Spleen (tissue), 11 donors: Measurements from ENCODE around the gene SULT1C4. TPM values are rescaled to one million over a fixed set of nuclear protein-coding genes. Genes with fewer than 3 reads are reported as not detected.
"Not testable (repeated sequence)": the region's sequence is repeated elsewhere in the genome, so short reads cannot be mapped to it uniquely, and the experiment has no call there.

Experiments
- DNase-seq: peaks from one replicate; pipeline ENCODE4 v3.0.0-alpha.2; 2020
- H3K27ac ChIP-seq, 8 donors: fragments of 200-600 bp; sonication (generic) in 7 of 8; 1 replicate in 4 of 8; 2 replicates in 4 of 8; pipeline versions ENCODE4 v1.5.0 to v1.8.0; 2016 to 2021; ENCODE audit warnings: inconsistent platforms in 4 of 8, mild to moderate bottlenecking in 4 of 8, moderate library complexity in 1 of 8
- H3K27me3 ChIP-seq, 7 donors: fragments of 200-600 bp; sonication (generic) in 6 of 7; replicated peaks in 1 of 7; 1 replicate in 4 of 7; 2 replicates in 3 of 7; pipeline versions ENCODE4 v1.5.0 to v1.8.0; 2016 to 2021; ENCODE audit warnings: inconsistent platforms in 3 of 7, mild to moderate bottlenecking in 1 of 7
- H3K36me3 ChIP-seq, 6 donors: fragments of 200-600 bp; sonication (generic) in 5 of 6; 1 replicate in 4 of 6; 2 replicates in 2 of 6; pipeline versions ENCODE4 v1.5.0 to v1.8.0; 2016 to 2021; ENCODE audit warnings: inconsistent platforms in 2 of 6
- H3K4me1 ChIP-seq, 6 donors: fragments of 200-600 bp; sonication (generic) in 5 of 6; 1 replicate in 3 of 6; 2 replicates in 3 of 6; pipeline versions ENCODE4 v1.5.0 to v1.8.0; 2016 to 2021; ENCODE audit warnings: inconsistent platforms in 3 of 6
- H3K4me3 ChIP-seq, 8 donors: fragments of 200-600 bp; sonication (generic) in 7 of 8; 1 replicate in 4 of 8; 2 replicates in 4 of 8; pipeline versions ENCODE4 v1.5.0 to v1.8.0; 2016 to 2021; ENCODE audit warnings: inconsistent platforms in 4 of 8, mild to moderate bottlenecking in 4 of 8, moderate library complexity in 2 of 8
- H3K9me3 ChIP-seq, 8 donors: fragments of 200-600 bp; sonication (generic) in 7 of 8; 1 replicate in 4 of 8; 2 replicates in 4 of 8; pipeline versions ENCODE4 v1.5.0 to v1.8.0; 2016 to 2021; ENCODE audit warnings: inconsistent platforms in 4 of 8
- CTCF ChIP-seq, 11 experiments: fragments of 200-600 bp in 7 of 11; fragments of 450-650 bp in 4 of 11; sonication (generic) in 4 of 11; IDR thresholded peaks in 8 of 11; conservative IDR thresholded peaks in 3 of 11; 1 replicate in 7 of 11; 2 replicates in 4 of 11; pipeline versions ENCODE4 v1.4.0 to v1.8.0; 2016 to 2021; ENCODE audit warnings: antibody characterized with exemption in 11 of 11, inconsistent platforms in 4 of 11, mild to moderate bottlenecking in 1 of 11
- POLR2A ChIP-seq, 3 donors: fragments of 450-650 bp; IDR thresholded peaks; one replicate each; pipeline ENCODE4 v1.5.1; 2017; ENCODE audit warnings: antibody characterized with exemption in 3 of 3, mild to moderate bottlenecking in 1 of 3
- POLR2AphosphoS5 ChIP-seq, 3 donors: sonication (generic); formaldehyde crosslinking; IDR thresholded peaks; one replicate each; pipeline ENCODE4 v1.5.1; 2017; ENCODE audit warnings: antibody characterized with exemption in 3 of 3
- WGBS, 5 donors: extraction: QIAGEN DNeasy Blood & Tissue Kit in 3 of 5; methylation state at CpG; one replicate each; pipeline versions ENCODE4 v1.1.5 to v1.1.7; 2013 to 2018; 5-methylcytosine and 5-hydroxymethylcytosine counted together
- intact Hi-C: fragments of 100-400 bp; cut with DNase I; formaldehyde crosslinking; loops from one replicate; pipeline ENCODE4 v1.15.0; 2023; ENCODE audit warnings: low total_unique reads
- polyA plus RNA-seq, 3 donors: library from polyadenylated mRNA; stranded (reverse); fragments of 200-250 nt; gene quantifications; one replicate each; pipeline ENCODE4 v1.2.1, GENCODE V29; 2013
- small RNA-seq, 4 donors: library from RNA; depleted of rRNA; stranded (forward); fragments of <200 nt; gene quantifications; one replicate each; pipeline ENCODE3, GENCODE V24; 2016
- total RNA-seq, 7 donors: library from RNA; depleted of rRNA in 3 of 7; stranded (reverse); fragments of >200 nt in 3 of 7; fragmentation: NEBNext Ultra II Directional in 4 of 7; extraction: Animal tissue kit (Norgen Biotek cat#: 25700) in 4 of 7; gene quantifications; one replicate each; pipeline versions ENCODE4 v1.1.0 to v1.2.1, GENCODE V29; 2016 to 2021
- donor health status: healthy with polysubstance abuse.
- donor health status: DM: no; HTN: no; CAD: no; lungs with moderate emphysema.
- donor health status: DM: no; HTN: no; CAD: no.
- donor health status: Bipolar disorder and iron deficiency.
- donor health status: healthy.
- donor health status: DM: no; HTN: no; CAD: no.
- donor health status: DM: yes; HTN: yes; CAD: no.

Gene SULT1C4
- total and polyA plus RNA-seq, 10 donors, result 0.09 to 4.5 (median 0.56) TPM

- Histone ChIP-seq H3K9me3 (no peaks in the 10 kb centered on the region), H3K27me3 (peaks cover 0 to 15% (median 0%) of the 10 kb centered on the region in 7 donors), H3K4me1 (no peaks in the 10 kb centered on the region), H3K27ac (no peak overlapping the region), H3K36me3 (no peaks in the 10 kb centered on the region), H3K4me3 (no peak overlapping the region)
- 52 to 79% (median 74%) methylated on average over 2 of the region's 2 CpGs for WGBS, 5 donors
- DNase-seq, result no peak
- intact Hi-C loops, result no loop called here
- TF ChIP-seq POLR2AphosphoS5 (IDR thresholded peaks at IDR 0.05), result no peak
- TF ChIP-seq POLR2A (IDR thresholded peaks at IDR 0.05), result no peak
- TF ChIP-seq CTCF (IDR thresholded peaks at IDR 0.05 in 8 of 11, conservative IDR thresholded peaks at IDR 0.05 in 3 of 11), result no peak
Measured at GRCh38 chr2:108428286-108429009, 50.7 kb downstream of the SULT1C4 start.

- H3K36me3 ChIP-seq, intact Hi-C loops, H3K27ac ChIP-seq, H3K4me3 ChIP-seq, H3K9me3 ChIP-seq, DNase-seq, H3K27me3 ChIP-seq, H3K4me1 ChIP-seq: not testable (repeated sequence)
- 90 to 100% (median 96%) methylated on average over 1 of the region's 1 CpG; no CpG with 5 or more reads in 1 of the 5 donors for WGBS, 5 donors
Measured at GRCh38 chr2:108435578-108435977, 57.8 kb downstream of the SULT1C4 start.

GRCh38 chr2:108436976-108437375, 59.2 kb downstream of the SULT1C4 start:
- intact Hi-C loops, result no loop called here
- no peak overlapping the region for H3K27ac ChIP-seq

More at GRCh38 chr2:108436976-108437375, 59.2 kb downstream of the SULT1C4 start:
- Histone ChIP-seq H3K9me3 (peaks cover 0 to 4% (median 0%) of the 10 kb centered on the region in 8 donors), H3K36me3 (no peaks in the 10 kb centered on the region), H3K27me3 (no peaks in the 10 kb centered on the region), H3K4me3 (no peak overlapping the region), H3K4me1 (no peaks in the 10 kb centered on the region)
- TF ChIP-seq POLR2A (IDR thresholded peaks at IDR 0.05), result no peak
- no peak for TF ChIP-seq CTCF (IDR thresholded peaks at IDR 0.05 in 8 of 11, conservative IDR thresholded peaks at IDR 0.05 in 3 of 11)
- TF ChIP-seq POLR2AphosphoS5 (IDR thresholded peaks at IDR 0.05), result no peak
- DNase-seq, result no peak
- WGBS, 5 donors, result 67 to 84% (median 74%) methylated on average over 1 of the region's 1 CpG

Small RNAs within 50 kb of the gene (small RNA-seq; reads per million reads assigned to genes)
- 0 reads per million in 4 donors for gene SMIM12P1

Other genes starting within 250 kb of the SULT1C4 start
- gene SULT1C3, start 138.0 kb upstream of the SULT1C4 start, total RNA-seq, result not detected
- not detected for gene SULT1C3, start 138.0 kb upstream of the SULT1C4 start, polyA plus RNA-seq
- 1 to 10 TPM in 3 of 7 donors, under 1 TPM in 3, not detected in 1; 0.34 to 2.7 (median 0.91) TPM for gene SULT1C2, start 89.1 kb upstream of the SULT1C4 start, total RNA-seq
- gene SULT1C2, start 89.1 kb upstream of the SULT1C4 start, polyA plus RNA-seq, result 1 to 10 TPM in 1 of 3 donors, under 1 TPM in 2; 0.17 to 1.4 (median 0.83) TPM
- 10 to 100 TPM; 47.0 to 82.6 (median 64.6) TPM for gene GCC2, start 71.3 kb downstream of the SULT1C4 start, total RNA-seq
- 10 to 100 TPM; 10.1 to 13.6 (median 10.6) TPM for gene GCC2, start 71.3 kb downstream of the SULT1C4 start, polyA plus RNA-seq
- gene LIMS1, start 156.5 kb downstream of the SULT1C4 start, total RNA-seq, result 100 to 1,000 TPM in 1 of 7 donors, 10 to 100 TPM in 6; 60.2 to 104 (median 62.3) TPM
- gene LIMS1, start 156.5 kb downstream of the SULT1C4 start, polyA plus RNA-seq, result 10 to 100 TPM in 2 of 3 donors, 1 to 10 TPM in 1; 8.9 to 17.2 (median 15.2) TPM